Esophagus muscularis mucosa (tissue), 4 donors: ENCODE measurements around the gene MAFB. TPM values are rescaled to one million over a fixed set of nuclear protein-coding genes. Genes with fewer than 3 reads are reported as not detected.

Source experiments
- DNase-seq: peaks from one replicate; pipeline ENCODE4 v3.0.0-alpha.2; 2017; ENCODE audit errors: extremely low spot score
- H3K27ac ChIP-seq, 4 donors: fragments of 200-600 bp; sonication (generic); replicated peaks in 1 of 4; 1 replicate in 3 of 4; 2 replicates in 1 of 4; pipeline ENCODE4 v1.5.1; 2016 to 2019; ENCODE audit warnings: mild to moderate bottlenecking in 1 of 4
- H3K27me3 ChIP-seq, 4 donors: fragments of 200-600 bp; sonication (generic); one replicate each; pipeline versions ENCODE4 v1.5.1 to v1.6.0; 2016 to 2019
- H3K36me3 ChIP-seq, 4 donors: fragments of 200-600 bp; sonication (generic); one replicate each; pipeline ENCODE4 v1.5.1; 2016 to 2019
- H3K4me1 ChIP-seq, 4 donors: fragments of 200-600 bp; sonication (generic); one replicate each; pipeline ENCODE4 v1.5.1; 2016 to 2019
- H3K4me3 ChIP-seq, 4 donors: fragments of 200-600 bp; sonication (generic); 1 replicate in 2 of 4; 2 replicates in 2 of 4; pipeline ENCODE4 v1.5.1; 2016 to 2019; ENCODE audit warnings: mild to moderate bottlenecking in 4 of 4, moderate library complexity in 1 of 4
- H3K9me3 ChIP-seq, 4 donors: fragments of 200-600 bp; sonication (generic); 1 replicate in 3 of 4; 2 replicates in 1 of 4; pipeline ENCODE4 v1.5.1; 2016 to 2019
- CTCF ChIP-seq, 3 experiments: fragments of 200-600 bp in 2 of 3; fragments of 450-650 bp in 1 of 3; sonication (generic) in 2 of 3; IDR thresholded peaks; one replicate each; pipeline ENCODE4 v1.5.1; 2017 to 2019; ENCODE audit warnings: antibody characterized with exemption in 3 of 3, mild to moderate bottlenecking in 2 of 3, moderate library complexity in 1 of 3
- EP300 ChIP-seq: sonication (generic); formaldehyde crosslinking; IDR thresholded peaks from one replicate; pipeline ENCODE4 v1.6.1; 2017; ENCODE audit warnings: antibody characterized with exemption
- POLR2A ChIP-seq: fragments of 450-650 bp; IDR thresholded peaks from one replicate; pipeline ENCODE4 v1.6.1; 2017; ENCODE audit warnings: antibody characterized with exemption, moderate library complexity, mild to moderate bottlenecking, low read depth
- POLR2AphosphoS5 ChIP-seq, 2 donors: sonication (generic); formaldehyde crosslinking; IDR thresholded peaks; one replicate each; pipeline ENCODE4 v1.6.1; 2017; ENCODE audit warnings: antibody characterized with exemption in 2 of 2
- WGBS: methylation state at CpG from one replicate; pipeline ENCODE4 v1.1.5; 2018; 5-methylcytosine and 5-hydroxymethylcytosine counted together
- intact Hi-C: fragments of 100-400 bp; cut with DNase I; formaldehyde crosslinking; loops from one replicate; pipeline ENCODE4 v1.15.1; 2023
- total RNA-seq, 4 donors: library from RNA; depleted of rRNA; stranded (reverse); fragments of >200 nt; gene quantifications; one replicate each; pipeline versions ENCODE4 v1.1.0 to v1.2.1, GENCODE V29; 2016

MAFB gene
- total RNA-seq, 4 donors from 2014 or later, result 34.6 to 77.5 (median 37.3) TPM

DNA sequence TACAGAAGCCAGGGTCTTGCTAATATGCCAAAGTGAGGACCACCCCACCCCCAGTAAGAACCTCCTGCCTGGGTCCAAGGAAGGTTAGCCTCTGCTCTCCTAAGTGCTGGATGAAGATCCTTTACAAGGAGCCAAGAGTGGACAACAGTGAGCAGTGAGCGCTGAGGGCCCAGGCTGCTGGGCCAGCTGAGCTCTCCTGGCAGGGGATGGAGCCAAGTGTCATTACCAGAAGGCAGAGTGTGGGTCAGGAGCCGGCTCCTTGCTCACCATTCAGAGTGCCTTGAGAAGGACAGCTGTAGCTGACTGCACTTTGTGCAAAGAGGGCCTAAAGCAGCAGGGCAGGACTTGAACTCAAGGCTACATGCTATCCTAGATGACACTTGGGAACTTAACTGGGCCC lies 16.9 kb downstream of the MAFB start:
- H3K9me3 ChIP-seq, result no peaks in the 10 kb centered on the region
- no peaks in the 10 kb centered on the region for H3K36me3 ChIP-seq
- no peaks in the 10 kb centered on the region for H3K4me1 ChIP-seq
- TF ChIP-seq POLR2AphosphoS5 (IDR thresholded peaks at IDR 0.05) (no peak), EP300 (no peak), POLR2A (no peak), CTCF (IDR thresholded peaks at IDR 0.05) (no peak)
- DNase-seq, result no peak
- H3K27me3 ChIP-seq, result peaks cover 0 to 16% (median 0%) of the 10 kb centered on the region in 4 donors
- H3K4me3 ChIP-seq, result no peak overlapping the region
- no CpG with 5 or more reads among the region's 2 CpGs for WGBS
- H3K27ac ChIP-seq, result no peak overlapping the region
- intact Hi-C loops, result no loop called here

DNA sequence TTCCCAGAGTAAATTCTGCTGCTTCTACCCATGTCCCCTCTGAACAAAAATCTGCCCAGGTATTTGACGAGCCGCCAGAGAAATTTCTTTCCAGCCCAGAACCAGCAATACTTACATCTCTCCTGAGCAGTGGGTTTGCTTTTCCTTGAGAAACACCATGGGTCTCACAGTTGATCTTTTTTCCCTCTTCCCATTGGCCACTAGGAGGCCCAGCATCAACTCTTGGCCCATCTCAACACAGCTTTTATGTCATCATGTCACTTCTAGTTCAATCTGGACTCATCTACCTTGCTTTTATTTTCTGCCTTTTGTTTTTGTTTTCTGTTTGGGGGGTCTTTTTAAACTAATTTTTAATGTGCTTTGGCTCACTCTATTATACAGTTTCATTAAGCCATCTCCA lies 18.8 kb downstream of the MAFB start:
- H3K27me3 ChIP-seq, result peaks cover 0 to 12% (median 0%) of the 10 kb centered on the region in 4 donors
- no peak overlapping the region for H3K27ac ChIP-seq
- no peaks in the 10 kb centered on the region for H3K4me1 ChIP-seq
- intact Hi-C loops, result no loop called here
- H3K4me3 ChIP-seq, result no peak overlapping the region
- no peaks in the 10 kb centered on the region for H3K9me3 ChIP-seq
- WGBS, result 94% methylated on average over 2 of the region's 2 CpGs
- no peaks in the 10 kb centered on the region for H3K36me3 ChIP-seq
- DNase-seq, result no peak
- TF ChIP-seq POLR2A (no peak), EP300 (no peak), CTCF (IDR thresholded peaks at IDR 0.05) (no peak), POLR2AphosphoS5 (IDR thresholded peaks at IDR 0.05) (no peak)

DNA sequence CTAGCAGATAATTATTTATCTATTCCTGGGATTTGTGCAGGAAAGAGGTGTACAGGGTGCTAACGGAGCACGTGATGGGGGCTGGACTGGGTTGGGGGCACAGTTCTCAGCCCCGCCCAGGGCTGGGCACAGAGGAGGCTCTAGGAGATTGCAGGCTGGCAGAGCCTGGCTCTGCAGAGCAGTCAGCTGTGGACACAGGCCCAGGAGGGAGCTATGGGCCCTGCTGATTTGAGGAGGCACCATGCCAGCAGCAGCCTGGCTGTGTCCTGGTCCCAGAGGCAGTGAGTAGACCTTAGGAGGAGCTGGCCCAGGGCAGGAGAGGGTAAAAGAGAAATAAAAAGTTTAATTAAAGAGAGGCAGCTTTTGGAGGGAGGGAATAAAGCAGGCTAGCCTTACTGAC lies 19.3 kb downstream of the MAFB start:
- Histone ChIP-seq H3K36me3 (no peaks in the 10 kb centered on the region), H3K4me3 (no peak overlapping the region), H3K27ac (no peak overlapping the region), H3K4me1 (no peaks in the 10 kb centered on the region), H3K9me3 (no peaks in the 10 kb centered on the region), H3K27me3 (peaks cover 0 to 12% (median 0%) of the 10 kb centered on the region in 4 donors)
- DNase-seq, result no peak
- intact Hi-C loops, result no loop called here
- WGBS, result 86% methylated on average over 3 of the region's 3 CpGs
- TF ChIP-seq CTCF (IDR thresholded peaks at IDR 0.05), result no peak
- no peak for TF ChIP-seq POLR2A
- no peak for TF ChIP-seq EP300
- TF ChIP-seq POLR2AphosphoS5 (IDR thresholded peaks at IDR 0.05), result no peak

DNA sequence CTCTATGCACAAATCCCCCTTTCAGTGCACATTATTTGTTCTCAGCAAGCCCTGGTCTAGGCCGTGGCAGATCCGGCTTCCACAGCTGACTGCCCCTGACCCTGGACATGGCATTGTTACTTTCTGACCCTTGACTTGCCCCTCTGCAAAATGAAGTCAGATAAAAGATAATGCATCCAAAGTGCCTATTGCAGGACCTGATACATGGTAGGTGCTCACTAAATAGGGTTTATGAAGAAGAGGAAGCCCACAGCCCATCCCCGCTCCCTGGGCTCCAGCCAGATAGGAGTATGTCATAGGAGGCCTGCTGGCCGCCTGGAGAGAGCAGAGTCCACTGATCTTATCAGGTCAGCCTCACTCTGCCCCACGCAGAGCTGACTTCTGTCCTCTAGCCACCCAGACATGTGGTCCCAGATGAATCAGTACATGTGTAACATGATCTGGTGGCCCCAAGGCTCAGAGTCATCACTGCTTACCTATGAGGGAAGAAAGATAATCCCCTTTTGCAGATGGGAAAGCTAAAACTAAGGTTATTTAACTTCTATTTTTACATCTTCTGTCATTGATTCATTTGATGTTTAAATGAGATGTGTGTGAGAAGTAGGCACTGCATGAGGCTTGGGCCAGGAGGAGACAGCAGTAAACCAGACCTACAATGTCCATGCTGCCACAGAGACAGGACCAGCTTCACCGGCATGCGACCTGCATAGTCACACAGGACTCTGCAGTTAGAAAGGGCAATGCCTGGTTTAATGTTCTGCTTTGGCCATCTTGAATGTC lies 20.4 kb downstream of the MAFB start:
- H3K9me3 ChIP-seq, result no peaks in the 10 kb centered on the region
- H3K27ac ChIP-seq, result no peak overlapping the region
- no peaks in the 10 kb centered on the region for H3K36me3 ChIP-seq
- intact Hi-C loops, result no loop called here
- H3K4me1 ChIP-seq, result no peaks in the 10 kb centered on the region
- no peak overlapping the region for H3K4me3 ChIP-seq
- peaks cover 0 to 9% (median 0%) of the 10 kb centered on the region in 4 donors for H3K27me3 ChIP-seq
- 88% methylated on average over 7 of the region's 7 CpGs for WGBS
- no peak for TF ChIP-seq EP300
- no peak for TF ChIP-seq CTCF (IDR thresholded peaks at IDR 0.05)
- no peak for TF ChIP-seq POLR2A
- no peak for TF ChIP-seq POLR2AphosphoS5 (IDR thresholded peaks at IDR 0.05)
- DNase-seq, result no peak

DNA sequence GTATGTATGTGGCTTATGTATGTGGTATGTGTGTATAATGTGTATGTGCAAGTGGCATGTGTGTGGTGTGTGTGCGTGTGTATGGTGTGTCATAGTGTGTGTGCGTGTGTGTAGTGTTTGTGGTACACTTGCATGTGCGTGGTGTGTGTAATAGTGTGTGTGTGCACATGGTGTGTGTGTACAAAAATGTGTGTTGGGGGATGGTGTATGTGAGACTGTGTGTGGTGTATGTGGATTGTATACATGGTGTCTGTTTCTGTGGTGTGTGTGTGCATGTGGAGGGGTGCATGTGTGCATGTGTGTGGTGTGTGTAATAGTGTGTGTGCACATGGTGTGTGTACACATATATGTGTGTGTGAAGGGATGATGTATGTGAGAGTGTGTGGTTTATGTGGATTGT lies 21.5 kb downstream of the MAFB start:
- intact Hi-C loops, result no loop called here
- no peaks in the 10 kb centered on the region for H3K9me3 ChIP-seq
- WGBS, result 88% methylated on average over 3 of the region's 3 CpGs
- TF ChIP-seq POLR2A, result no peak
- no peak for TF ChIP-seq CTCF (IDR thresholded peaks at IDR 0.05)
- no peak for TF ChIP-seq EP300
- no peak for TF ChIP-seq POLR2AphosphoS5 (IDR thresholded peaks at IDR 0.05)
- H3K36me3 ChIP-seq, result no peaks in the 10 kb centered on the region
- H3K4me1 ChIP-seq, result no peaks in the 10 kb centered on the region
- no peak overlapping the region for H3K27ac ChIP-seq
- DNase-seq, result no peak
- H3K27me3 ChIP-seq, result peaks cover 0 to 3% (median 0%) of the 10 kb centered on the region in 4 donors
- H3K4me3 ChIP-seq, result no peak overlapping the region
